HCT116 (cell line): ENCODE measurements around the gene TLK1. TPM values are rescaled to one million over a fixed set of nuclear protein-coding genes. Genes with fewer than 3 reads are reported as not detected.

ENCODE experiments used
- ATAC-seq: fragments of 200-7000 bp; cut with Tn5 transposase; 2 replicates; pipeline ENCODE4 v1.9.1; 2020; ENCODE audit warnings: mild to moderate bottlenecking, moderate library complexity
- BruUV-seq: library from RNA; stranded (reverse); fragments of 400-500 nt; replicated peaks from 2 replicates; lab custom pipeline; 2021; lab: Mats Ljungman, UMichigan
- CTCF ChIA-PET: fragments of 300-600 bp; sonication (Branson Sonifier 250); formaldehyde crosslinking; loops from one replicate; lab custom pipeline; 2021; ENCODE audit warnings: antibody characterized with exemption; lab: Charles Lee
- POLR2A ChIA-PET: fragments of 300-600, 350-600 bp; sonication (Branson Sonifier 250); formaldehyde crosslinking; loops from one replicate; lab custom pipeline; 2021; ENCODE audit warnings: antibody characterized with exemption; lab: Charles Lee
- RAD21 ChIA-PET, 2 experiments: fragments of 300-600 bp; sonication (Branson Sonifier 250); formaldehyde crosslinking; loops; one replicate each; lab custom pipeline; 2023; ENCODE audit warnings: low total read pairs in 2 of 2; ENCODE audit not compliant: uncharacterized antibody in 2 of 2, unreplicated experiment in 2 of 2, low non-redundant PET in 1 of 2; lab: Charles Lee
- DNase-seq: peaks from one replicate; pipeline ENCODE4 v3.0.0-alpha.2; 2010; ENCODE audit warnings: low read depth, low spot score
- H2AFZ ChIP-seq: fragments of 200-600 bp; shearing (Covaris generic), sonication (generic); 2 replicates; pipeline ENCODE4 v1.6.1; 2017; ENCODE audit warnings: low read depth, mixed run types, mixed read lengths, antibody characterized with exemption, low read length; ENCODE audit not compliant: poor library complexity, severe bottlenecking
- H3K27ac ChIP-seq: 2 replicates; pipeline ENCODE4 v1.5.1; 2012; ENCODE audit warnings: low read depth, low read length
- H3K27me3 ChIP-seq: fragments of 200-600 bp; sonication (generic); 2 replicates; pipeline ENCODE4 v1.6.1; 2016; ENCODE audit warnings: mixed run types, low read length, mixed read lengths; ENCODE audit not compliant: insufficient read depth
- H3K36me3 ChIP-seq, 2 experiments: fragments of 200-500 bp in 1 of 2; fragments of 200-600 bp in 1 of 2; sonication (Bioruptor generic) in 1 of 2; sonication (generic) in 1 of 2; 2 replicates each; pipeline versions ENCODE4 v1.5.1 to v1.6.1; 2014 to 2016; ENCODE audit warnings: low read length in 2 of 2, inconsistent platforms in 1 of 2, mixed read lengths in 1 of 2, mixed run types in 1 of 2; ENCODE audit not compliant: insufficient read depth in 2 of 2, control insufficient read depth in 1 of 2
- H3K4me1 ChIP-seq, 2 experiments: fragments of 200-600 bp in 1 of 2; sonication (generic) in 1 of 2; 2 replicates each; pipeline versions ENCODE4 v1.5.1 to v1.6.1; 2012 to 2017; ENCODE audit warnings: low read length in 2 of 2, inconsistent platforms in 1 of 2, mild to moderate bottlenecking in 1 of 2, mixed read lengths in 1 of 2, mixed run types in 1 of 2, moderate library complexity in 1 of 2; ENCODE audit not compliant: insufficient read depth in 2 of 2, control insufficient read depth in 1 of 2
- H3K4me2 ChIP-seq: fragments of 200-600 bp; sonication (generic); 2 replicates; pipeline ENCODE4 v1.6.1; 2017; ENCODE audit warnings: mixed run types, low read length, mixed read lengths
- H3K4me3 ChIP-seq, 2 experiments: fragments of 200-600 bp in 1 of 2; sonication (generic) in 1 of 2; replicated peaks in 1 of 2; 2 replicates each; pipeline ENCODE4 v1.5.1; 2011 to 2016; ENCODE audit warnings: low read length in 2 of 2, control low read depth in 1 of 2, low read depth in 1 of 2, mild to moderate bottlenecking in 1 of 2, mixed read lengths in 1 of 2, mixed run types in 1 of 2
- H3K79me2 ChIP-seq: fragments of 200-600 bp; sonication (generic); 2 replicates; pipeline ENCODE4 v1.6.1; 2017; ENCODE audit warnings: mild to moderate bottlenecking, mixed run types, low read length, moderate library complexity, mixed read lengths; ENCODE audit not compliant: insufficient read depth
- H3K9ac ChIP-seq: fragments of 200-600 bp; sonication (generic); 2 replicates; pipeline ENCODE4 v1.6.1; 2016; ENCODE audit warnings: low read length, mixed read lengths
- H3K9me2 ChIP-seq: fragments of 200-600 bp; sonication (generic), shearing (Covaris generic); 2 replicates; pipeline ENCODE4 v1.6.1; 2017; ENCODE audit warnings: mixed run types, mild to moderate bottlenecking, moderate library complexity; ENCODE audit not compliant: insufficient read depth
- H3K9me3 ChIP-seq, 2 experiments: fragments of 200-500 bp in 1 of 2; fragments of 200-600 bp in 1 of 2; sonication (Bioruptor generic) in 1 of 2; sonication (generic) in 1 of 2; 2 replicates each; pipeline ENCODE4 v1.6.1; 2014 to 2017; ENCODE audit warnings: low read length in 2 of 2, mixed read lengths in 2 of 2, inconsistent platforms in 1 of 2, low read depth in 1 of 2, mild to moderate bottlenecking in 1 of 2, mixed run types in 1 of 2, moderate library complexity in 1 of 2; ENCODE audit not compliant: control insufficient read depth in 1 of 2, insufficient read depth in 1 of 2
- H4K20me1 ChIP-seq: fragments of 200-600 bp; sonication (generic), shearing (Covaris generic); 2 replicates; pipeline ENCODE4 v1.6.1; 2017; ENCODE audit warnings: mixed run types, mild to moderate bottlenecking, moderate library complexity; ENCODE audit not compliant: insufficient read depth
- CEBPB ChIP-seq: IDR thresholded peaks from 2 replicates; pipeline ENCODE4 v1.6.1; 2012; ENCODE audit warnings: low read depth
- EGR1 ChIP-seq: IDR thresholded peaks from 2 replicates; pipeline ENCODE4 v1.6.1; 2012; ENCODE audit warnings: low read depth
- ELF1 ChIP-seq: IDR thresholded peaks from 2 replicates; pipeline ENCODE4 v1.6.1; 2012; ENCODE audit warnings: low read depth, borderline replicate concordance
- FOSL1 ChIP-seq: IDR thresholded peaks from 2 replicates; pipeline ENCODE4 v1.6.1; 2012; ENCODE audit warnings: low read depth
- REST ChIP-seq: IDR thresholded peaks from 2 replicates; pipeline ENCODE4 v1.6.1; 2012; ENCODE audit warnings: low read depth
- SIN3A ChIP-seq: IDR thresholded peaks from 2 replicates; pipeline ENCODE4 v1.6.1; 2012; ENCODE audit warnings: low read depth
- SRF ChIP-seq: IDR thresholded peaks from 2 replicates; pipeline ENCODE4 v1.6.1; 2012; ENCODE audit warnings: low read depth
- TCF7L2 ChIP-seq: IDR thresholded peaks from 2 replicates; pipeline ENCODE4 v1.7.0; 2011; ENCODE audit warnings: borderline replicate concordance, inconsistent platforms; ENCODE audit not compliant: insufficient read depth, insufficient read length; ENCODE audit errors: extremely low read depth
- YY1 ChIP-seq: IDR thresholded peaks from 2 replicates; pipeline ENCODE4 v1.6.1; 2011; ENCODE audit warnings: low read length, low read depth, moderate library complexity, mild to moderate bottlenecking; ENCODE audit not compliant: insufficient replicate concordance; ENCODE audit errors: extremely low read depth
- ZFX ChIP-seq: fragments of 450-650 bp; IDR thresholded peaks from 2 replicates; pipeline ENCODE4 v1.6.1; 2017
- intact Hi-C: fragments of 100-400 bp; cut with micrococcal nuclease; formaldehyde crosslinking; loops from 2 replicates; pipeline ENCODE4 v1.10.0; 2022
- total RNA-seq: library from RNA; stranded (reverse); gene quantifications from one replicate; pipeline ENCODE4 v1.2.1, GENCODE V29; 2021; ENCODE audit not compliant: unreplicated experiment

TLK1 gene
- total RNA-seq, 1 experiment from 2014 or later = 57.7 TPM

GRCh38 chr2:171044416-171044815 lies 116.3 kb downstream of the TLK1 start:
- Histone ChIP-seq H3K27me3 (no peaks in the 10 kb centered on the region), H3K27ac (no peak overlapping the region), H3K4me3 (no peak overlapping the region), H4K20me1 (no peaks in the 10 kb centered on the region), H2AFZ (no peak overlapping the region), H3K36me3 (peaks cover 6 to 13% of the 10 kb centered on the region in 2 experiments; a peak in 3 of 4 replicates), H3K9me2 (no peaks in the 10 kb centered on the region), H3K9me3 (no peaks in the 10 kb centered on the region), H3K79me2 (no peaks in the 10 kb centered on the region), H3K9ac (no peak overlapping the region), H3K4me2 (no peak overlapping the region), H3K4me1 (no peaks in the 10 kb centered on the region)
- ChIA-PET POLR2A (no interaction called here), RAD21 (no interaction called here), CTCF (no interaction called here)
- no peak for TF ChIP-seq EGR1
- no peak for TF ChIP-seq ZFX
- no peak for TF ChIP-seq REST
- TF ChIP-seq FOSL1 = no peak
- TF ChIP-seq ELF1 = no peak
- no peak for TF ChIP-seq SIN3A
- TF ChIP-seq YY1 = no peak
- TF ChIP-seq CEBPB = no peak
- no peak for TF ChIP-seq SRF
- no peak for TF ChIP-seq TCF7L2
- ATAC-seq (no peak), DNase-seq (no peak)
- no TSS peak for BruUV-seq
- intact Hi-C loops = no loop called here
